HepG2 (cell line): Measurements from ENCODE around the gene CCDC157. TPM values are rescaled to one million over a fixed set of nuclear protein-coding genes. Genes with fewer than 3 reads are reported as not detected.

Experiments used
- ATAC-seq: fragments of 200-7000 bp; cut with Tn5 transposase; 3 replicates; pipeline ENCODE4 v1.9.1; 2020; ENCODE audit warnings: mild to moderate bottlenecking, moderate library complexity
- BruUV-seq: library from RNA; stranded (reverse); fragments of 400-500 nt; replicated peaks from 2 replicates; lab custom pipeline; 2021; lab: Mats Ljungman, UMichigan
- CTCF ChIA-PET: fragments of 300-600 bp; formaldehyde crosslinking; extraction: SDS; loops from one replicate; lab custom pipeline; 2021; ENCODE audit warnings: low total read pairs, inconsistent platforms, low intra/inter-chr PET ratio; lab: Yijun Ruan, JAX
- POLR2A ChIA-PET: fragments of 350-600 bp; sonication (Branson Sonifier 250); formaldehyde crosslinking; loops from one replicate; lab custom pipeline; 2020; ENCODE audit warnings: antibody characterized with exemption, inconsistent platforms; lab: Yijun Ruan, JAX
- DNase-seq: peaks from one replicate; pipeline ENCODE4 v3.0.0-alpha.2; 2015; ENCODE audit warnings: low spot score
- FAIRE-seq: peaks from 3 replicates; lab custom pipeline; 2011; peaks lifted over from hg19 to GRCh38; lab: Jason Lieb, UNC
- H2AFZ ChIP-seq: one replicate; pipeline ENCODE4 v1.6.1; 2011; ENCODE audit warnings: low read length, inconsistent platforms
- H3K27ac ChIP-seq: fragments of 300-600 bp; 3 replicates; pipeline ENCODE4 v1.8.0; 2011; ENCODE audit warnings: mixed run types, mild to moderate bottlenecking, mixed read lengths, low read length, inconsistent platforms; ENCODE audit not compliant: insufficient read depth; ENCODE audit errors: extremely low read length
- H3K27me3 ChIP-seq, 2 experiments: fragments of 200-600 bp in 1 of 2; 2 replicates in 1 of 2; 3 replicates in 1 of 2; pipeline versions ENCODE4 v1.6.0 to v1.8.0; 2011; ENCODE audit warnings: low read length in 2 of 2, mild to moderate bottlenecking in 2 of 2, moderate library complexity in 2 of 2, inconsistent platforms in 1 of 2; ENCODE audit not compliant: insufficient read depth in 2 of 2, control insufficient read depth in 1 of 2
- H3K36me3 ChIP-seq, 2 experiments: fragments of 200-600 bp in 1 of 2; replicated peaks in 1 of 2; 2 replicates in 1 of 2; 3 replicates in 1 of 2; pipeline versions ENCODE4 v1.5.1 to v1.8.0; 2011; ENCODE audit warnings: low read length in 2 of 2, inconsistent platforms in 1 of 2; ENCODE audit not compliant: insufficient read depth in 2 of 2, control insufficient read depth in 1 of 2
- H3K4me1 ChIP-seq: 2 replicates; pipeline ENCODE4 v1.5.1; 2012; ENCODE audit warnings: low read length, inconsistent platforms; ENCODE audit not compliant: insufficient read depth
- H3K4me2 ChIP-seq: 2 replicates; pipeline ENCODE4 v1.6.0; 2011; ENCODE audit warnings: low read depth, low read length, inconsistent platforms
- H3K4me3 ChIP-seq, 3 experiments: fragments of 200-600 bp in 1 of 3; sonication (generic), shearing (Covaris generic) in 1 of 3; replicated peaks in 1 of 3; 2 replicates each; pipeline ENCODE4 v1.5.1; 2011 to 2016; ENCODE audit warnings: low read length in 3 of 3, inconsistent platforms in 2 of 3, low read depth in 2 of 3, mild to moderate bottlenecking in 2 of 3, control low read depth in 1 of 3, mixed read lengths in 1 of 3; ENCODE audit not compliant: insufficient read depth in 1 of 3
- H3K79me2 ChIP-seq: one replicate; pipeline ENCODE4 v1.6.1; 2011; ENCODE audit warnings: low read length, inconsistent platforms; ENCODE audit not compliant: insufficient read depth
- H3K9ac ChIP-seq: 2 replicates; pipeline ENCODE4 v1.6.0; 2011; ENCODE audit warnings: mild to moderate bottlenecking, low read depth, low read length, inconsistent platforms; ENCODE audit not compliant: insufficient read depth
- H3K9me3 ChIP-seq: 2 replicates; pipeline ENCODE4 v1.5.1; 2012; ENCODE audit warnings: mild to moderate bottlenecking, low read length
- H4K20me1 ChIP-seq: 2 replicates; pipeline ENCODE4 v1.6.0; 2011; ENCODE audit warnings: inconsistent platforms, mild to moderate bottlenecking, low read length, moderate library complexity; ENCODE audit not compliant: insufficient read depth
- FOXO1 ChIP-seq: sonication (generic); formaldehyde crosslinking; IDR thresholded peaks from 2 replicates; pipeline ENCODE4 v1.4.0; 2020; ENCODE audit warnings: missing genetic modification reagents
- HNRNPK ChIP-seq: fragments of 200-400 bp; formaldehyde crosslinking; IDR thresholded peaks from 2 replicates; pipeline ENCODE4 v1.6.1; 2018; ENCODE audit warnings: low read length, low read depth, moderate library complexity, mild to moderate bottlenecking; ENCODE audit not compliant: poor library complexity, severe bottlenecking
- MEIS1 ChIP-seq: sonication (generic); formaldehyde crosslinking; IDR thresholded peaks from 2 replicates; pipeline ENCODE4 v1.9.0; 2021; ENCODE audit warnings: mild to moderate bottlenecking, missing genetic modification reagents, moderate library complexity, borderline replicate concordance
- RARG ChIP-seq: sonication (generic); formaldehyde crosslinking; IDR thresholded peaks from 2 replicates; pipeline ENCODE4 v1.4.0; 2020; ENCODE audit warnings: low read depth, mild to moderate bottlenecking, missing genetic modification reagents
- ZBTB1 ChIP-seq: sonication (generic); formaldehyde crosslinking; IDR thresholded peaks from 2 replicates; pipeline ENCODE4 v1.4.0; 2020; ENCODE audit warnings: missing genetic modification reagents, borderline replicate concordance
- WGBS: methylation state at CpG from one replicate; pipeline ENCODE4 v1.1.6; 2017; ENCODE audit warnings: low lambda C conversion rate; 5-methylcytosine and 5-hydroxymethylcytosine counted together
- in situ Hi-C: cut with HindIII; loops from 2 replicates; pipeline ENCODE4 v1.10.0; 2017; ENCODE audit warnings: low pct_unique_long_range_greater_than_20kb; ENCODE audit not compliant: extremely low pct_ligation_motif_present
- intact Hi-C: fragments of 100-400 bp; cut with micrococcal nuclease; formaldehyde crosslinking; loops from one replicate; pipeline ENCODE4 v1.10.0; 2022; ENCODE audit not compliant: unreplicated experiment
- polyA plus RNA-seq, 8 experiments: library from polyadenylated mRNA; depleted of rRNA in 3 of 8; stranded (reverse) in 7 of 8; unstranded in 1 of 8; fragments of >200 nt; fragmentation: Illumina TruSeq in 4 of 8; extraction: Trizol in 4 of 8; gene quantifications; 2 replicates each; pipeline versions ENCODE4 v1.2.1 to v1.2.3, GENCODE V29; 2011 to 2016; ENCODE audit warnings: low read depth in 4 of 8, missing spikeins in 1 of 8, mixed read lengths in 1 of 8; ENCODE audit not compliant: insufficient read depth in 1 of 8
- total RNA-seq, 5 experiments: library from RNA; depleted of rRNA; stranded (reverse); fragments of >200 nt; fragmentation: Illumina TruSeq; extraction: Trizol; gene quantifications; 2 replicates each; pipeline ENCODE4 v1.2.3, GENCODE V29; 2016; ENCODE audit warnings: low read depth in 1 of 5
- TF ChIP-seq, protein P1 (sequence below): IDR thresholded peaks from 2 replicates; pipeline ENCODE4 v1.6.1; 2016; ENCODE audit warnings: low read depth, missing genetic modification reagents, missing compliant biosample characterization
- TF ChIP-seq, protein P2 (sequence below): sonication (generic); formaldehyde crosslinking; IDR thresholded peaks from 2 replicates; pipeline ENCODE4 v1.8.0; 2022; ENCODE audit warnings: missing genetic modification reagents, low read depth, mild to moderate bottlenecking, borderline replicate concordance
- TF ChIP-seq, protein P3 (sequence below): sonication (generic); formaldehyde crosslinking; IDR thresholded peaks from 2 replicates; pipeline ENCODE4 v1.4.0; 2020; ENCODE audit warnings: missing genetic modification reagents, borderline replicate concordance
- TF ChIP-seq, protein P4 (sequence below): sonication (generic); formaldehyde crosslinking; IDR thresholded peaks from 2 replicates; pipeline ENCODE4 v1.5.0; 2020; ENCODE audit warnings: missing genetic modification reagents, mild to moderate bottlenecking, borderline replicate concordance
- TF ChIP-seq, protein P5 (sequence below): sonication (generic); formaldehyde crosslinking; IDR thresholded peaks from 2 replicates; pipeline ENCODE4 v1.5.1; 2020; ENCODE audit warnings: mild to moderate bottlenecking, moderate library complexity, missing genetic modification reagents

Gene CCDC157
- total and polyA plus RNA-seq, 2 of the 13 experiments (the other 11 are each of a cell fraction or from before 2014, with no cell fraction given): 1.4 to 1.6 TPM

DNA sequence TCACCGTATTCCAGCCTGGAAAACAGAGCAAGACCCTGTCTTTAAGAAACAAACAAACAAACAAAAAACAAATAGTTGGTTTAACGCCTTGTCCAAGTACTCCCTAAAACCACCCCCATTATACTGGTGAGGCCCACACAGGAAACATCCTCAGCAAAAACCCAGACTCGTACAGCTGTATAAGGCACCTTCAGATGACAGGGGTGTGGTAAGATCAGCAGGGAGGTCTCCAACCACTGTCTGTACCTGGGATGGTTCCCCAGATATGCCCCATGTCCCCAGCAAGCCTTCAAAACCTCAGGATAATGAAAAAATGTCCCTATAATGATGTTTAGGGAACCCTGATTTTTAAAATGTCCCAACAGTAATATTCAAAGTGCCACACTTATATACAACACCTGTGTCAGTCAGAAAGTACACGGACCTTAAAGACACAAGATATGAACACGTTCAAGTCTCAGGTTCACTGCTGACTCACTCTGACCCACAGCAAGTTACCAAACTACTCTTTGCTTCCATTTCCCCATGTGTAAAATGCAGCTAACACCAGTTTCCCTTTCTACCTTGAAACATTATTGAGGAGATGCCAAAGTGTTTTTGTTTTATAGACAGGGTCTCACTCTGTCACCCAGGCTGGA, 9.4 kb upstream of the CCDC157 start (continued):
- TF ChIP-seq, protein P1, sequence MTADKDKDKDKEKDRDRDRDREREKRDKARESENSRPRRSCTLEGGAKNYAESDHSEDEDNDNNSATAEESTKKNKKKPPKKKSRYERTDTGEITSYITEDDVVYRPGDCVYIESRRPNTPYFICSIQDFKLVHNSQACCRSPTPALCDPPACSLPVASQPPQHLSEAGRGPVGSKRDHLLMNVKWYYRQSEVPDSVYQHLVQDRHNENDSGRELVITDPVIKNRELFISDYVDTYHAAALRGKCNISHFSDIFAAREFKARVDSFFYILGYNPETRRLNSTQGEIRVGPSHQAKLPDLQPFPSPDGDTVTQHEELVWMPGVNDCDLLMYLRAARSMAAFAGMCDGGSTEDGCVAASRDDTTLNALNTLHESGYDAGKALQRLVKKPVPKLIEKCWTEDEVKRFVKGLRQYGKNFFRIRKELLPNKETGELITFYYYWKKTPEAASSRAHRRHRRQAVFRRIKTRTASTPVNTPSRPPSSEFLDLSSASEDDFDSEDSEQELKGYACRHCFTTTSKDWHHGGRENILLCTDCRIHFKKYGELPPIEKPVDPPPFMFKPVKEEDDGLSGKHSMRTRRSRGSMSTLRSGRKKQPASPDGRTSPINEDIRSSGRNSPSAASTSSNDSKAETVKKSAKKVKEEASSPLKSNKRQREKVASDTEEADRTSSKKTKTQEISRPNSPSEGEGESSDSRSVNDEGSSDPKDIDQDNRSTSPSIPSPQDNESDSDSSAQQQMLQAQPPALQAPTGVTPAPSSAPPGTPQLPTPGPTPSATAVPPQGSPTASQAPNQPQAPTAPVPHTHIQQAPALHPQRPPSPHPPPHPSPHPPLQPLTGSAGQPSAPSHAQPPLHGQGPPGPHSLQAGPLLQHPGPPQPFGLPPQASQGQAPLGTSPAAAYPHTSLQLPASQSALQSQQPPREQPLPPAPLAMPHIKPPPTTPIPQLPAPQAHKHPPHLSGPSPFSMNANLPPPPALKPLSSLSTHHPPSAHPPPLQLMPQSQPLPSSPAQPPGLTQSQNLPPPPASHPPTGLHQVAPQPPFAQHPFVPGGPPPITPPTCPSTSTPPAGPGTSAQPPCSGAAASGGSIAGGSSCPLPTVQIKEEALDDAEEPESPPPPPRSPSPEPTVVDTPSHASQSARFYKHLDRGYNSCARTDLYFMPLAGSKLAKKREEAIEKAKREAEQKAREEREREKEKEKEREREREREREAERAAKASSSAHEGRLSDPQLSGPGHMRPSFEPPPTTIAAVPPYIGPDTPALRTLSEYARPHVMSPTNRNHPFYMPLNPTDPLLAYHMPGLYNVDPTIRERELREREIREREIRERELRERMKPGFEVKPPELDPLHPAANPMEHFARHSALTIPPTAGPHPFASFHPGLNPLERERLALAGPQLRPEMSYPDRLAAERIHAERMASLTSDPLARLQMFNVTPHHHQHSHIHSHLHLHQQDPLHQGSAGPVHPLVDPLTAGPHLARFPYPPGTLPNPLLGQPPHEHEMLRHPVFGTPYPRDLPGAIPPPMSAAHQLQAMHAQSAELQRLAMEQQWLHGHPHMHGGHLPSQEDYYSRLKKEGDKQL (CRISPR knock-in tag): no peak
- TF ChIP-seq, protein P2, sequence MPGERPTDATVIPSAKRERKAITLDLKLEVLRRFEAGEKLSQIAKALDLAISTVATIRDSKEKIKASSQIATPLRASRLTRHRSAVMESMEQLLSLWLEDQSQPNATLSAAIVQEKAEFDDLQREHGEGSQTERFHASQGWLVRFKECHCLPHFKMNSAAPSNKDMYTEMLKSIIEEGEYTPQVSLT (CRISPR knock-in tag): no peak
- TF ChIP-seq HNRNPK: no peak
- TF ChIP-seq, all 625 proteins: peak for 0

DNA sequence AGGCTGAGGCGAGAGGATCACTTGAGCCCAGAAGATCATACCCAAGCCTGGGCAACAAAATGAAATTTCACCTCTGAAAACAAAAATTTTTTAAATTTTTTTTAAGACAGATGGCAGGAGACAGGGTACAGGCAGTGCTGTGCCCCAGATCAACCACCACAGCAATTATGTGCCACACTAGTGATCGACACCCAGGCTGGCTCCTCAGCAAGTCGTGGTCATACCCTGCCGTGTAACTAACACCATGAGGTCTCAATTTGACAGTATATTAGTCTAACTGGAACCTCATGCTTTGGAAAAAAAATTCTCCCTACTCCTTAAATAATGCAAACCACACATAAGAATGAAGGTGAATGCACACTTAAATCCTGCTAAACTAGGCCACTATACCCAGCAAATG, 8.4 kb upstream of the CCDC157 start:
- ATAC-seq (no peak), DNase-seq (no peak), FAIRE-seq (no peak)
- in situ Hi-C loops: no loop called here
- ChIA-PET POLR2A (no interaction called here), CTCF (no interaction called here)
- H2AFZ ChIP-seq: no peak overlapping the region
- H3K4me2 ChIP-seq: no peak overlapping the region
- peaks cover 45 to 90% of the 10 kb centered on the region in 2 experiments for H3K36me3 ChIP-seq
- BruUV-seq: no TSS peak
- 86% methylated on average over 4 of the region's 4 CpGs for WGBS
- H3K9me3 ChIP-seq: no peaks in the 10 kb centered on the region
- H3K9ac ChIP-seq: no peak overlapping the region
- intact Hi-C loops: no loop called here
- H4K20me1 ChIP-seq: peaks cover 4% of the 10 kb centered on the region; the same call in 1 of the 2 replicates
- H3K4me3 ChIP-seq: no peak overlapping the region
- H3K27me3 ChIP-seq: no peaks in the 10 kb centered on the region
- H3K4me1 ChIP-seq: peaks cover 18% of the 10 kb centered on the region; the same call in 1 of the 2 replicates
- H3K27ac ChIP-seq: no peak overlapping the region
- H3K79me2 ChIP-seq: peaks cover 10% of the 10 kb centered on the region
- no peak for TF ChIP-seq MEIS1 (CRISPR knock-in tag)
- TF ChIP-seq RARG: no peak
- TF ChIP-seq FOXO1 (CRISPR knock-in tag): no peak
- no peak for TF ChIP-seq ZBTB1 (CRISPR knock-in tag)
- TF ChIP-seq, protein P3, sequence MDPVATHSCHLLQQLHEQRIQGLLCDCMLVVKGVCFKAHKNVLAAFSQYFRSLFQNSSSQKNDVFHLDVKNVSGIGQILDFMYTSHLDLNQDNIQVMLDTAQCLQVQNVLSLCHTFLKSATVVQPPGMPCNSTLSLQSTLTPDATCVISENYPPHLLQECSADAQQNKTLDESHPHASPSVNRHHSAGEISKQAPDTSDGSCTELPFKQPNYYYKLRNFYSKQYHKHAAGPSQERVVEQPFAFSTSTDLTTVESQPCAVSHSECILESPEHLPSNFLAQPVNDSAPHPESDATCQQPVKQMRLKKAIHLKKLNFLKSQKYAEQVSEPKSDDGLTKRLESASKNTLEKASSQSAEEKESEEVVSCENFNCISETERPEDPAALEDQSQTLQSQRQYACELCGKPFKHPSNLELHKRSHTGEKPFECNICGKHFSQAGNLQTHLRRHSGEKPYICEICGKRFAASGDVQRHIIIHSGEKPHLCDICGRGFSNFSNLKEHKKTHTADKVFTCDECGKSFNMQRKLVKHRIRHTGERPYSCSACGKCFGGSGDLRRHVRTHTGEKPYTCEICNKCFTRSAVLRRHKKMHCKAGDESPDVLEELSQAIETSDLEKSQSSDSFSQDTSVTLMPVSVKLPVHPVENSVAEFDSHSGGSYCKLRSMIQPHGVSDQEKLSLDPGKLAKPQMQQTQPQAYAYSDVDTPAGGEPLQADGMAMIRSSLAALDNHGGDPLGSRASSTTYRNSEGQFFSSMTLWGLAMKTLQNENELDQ (CRISPR knock-in tag): no peak
- TF ChIP-seq, protein P4, sequence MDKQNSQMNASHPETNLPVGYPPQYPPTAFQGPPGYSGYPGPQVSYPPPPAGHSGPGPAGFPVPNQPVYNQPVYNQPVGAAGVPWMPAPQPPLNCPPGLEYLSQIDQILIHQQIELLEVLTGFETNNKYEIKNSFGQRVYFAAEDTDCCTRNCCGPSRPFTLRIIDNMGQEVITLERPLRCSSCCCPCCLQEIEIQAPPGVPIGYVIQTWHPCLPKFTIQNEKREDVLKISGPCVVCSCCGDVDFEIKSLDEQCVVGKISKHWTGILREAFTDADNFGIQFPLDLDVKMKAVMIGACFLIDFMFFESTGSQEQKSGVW (CRISPR knock-in tag): no peak
- TF ChIP-seq, protein P5, sequence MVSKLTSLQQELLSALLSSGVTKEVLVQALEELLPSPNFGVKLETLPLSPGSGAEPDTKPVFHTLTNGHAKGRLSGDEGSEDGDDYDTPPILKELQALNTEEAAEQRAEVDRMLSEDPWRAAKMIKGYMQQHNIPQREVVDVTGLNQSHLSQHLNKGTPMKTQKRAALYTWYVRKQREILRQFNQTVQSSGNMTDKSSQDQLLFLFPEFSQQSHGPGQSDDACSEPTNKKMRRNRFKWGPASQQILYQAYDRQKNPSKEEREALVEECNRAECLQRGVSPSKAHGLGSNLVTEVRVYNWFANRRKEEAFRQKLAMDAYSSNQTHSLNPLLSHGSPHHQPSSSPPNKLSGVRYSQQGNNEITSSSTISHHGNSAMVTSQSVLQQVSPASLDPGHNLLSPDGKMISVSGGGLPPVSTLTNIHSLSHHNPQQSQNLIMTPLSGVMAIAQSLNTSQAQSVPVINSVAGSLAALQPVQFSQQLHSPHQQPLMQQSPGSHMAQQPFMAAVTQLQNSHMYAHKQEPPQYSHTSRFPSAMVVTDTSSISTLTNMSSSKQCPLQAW (CRISPR knock-in tag): no peak
